HEK293T (cell line): ENCODE data around the gene TFDP1.

Experiments
- ARNT ChIP-seq: fragments of 450-650 bp; IDR thresholded peaks from 2 replicates; pipeline ENCODE4 v1.6.1; 2017; ENCODE audit warnings: mild to moderate bottlenecking
- BHLHE40 ChIP-seq: fragments of 450-650 bp; IDR thresholded peaks from 2 replicates; pipeline ENCODE4 v1.6.1; 2016; ENCODE audit warnings: mild to moderate bottlenecking, moderate library complexity, borderline replicate concordance
- ELF4 ChIP-seq: fragments of 450-650 bp; IDR thresholded peaks from 2 replicates; pipeline ENCODE4 v1.6.1; 2017; ENCODE audit warnings: antibody characterized with exemption
- FOXA1 ChIP-seq: fragments of 450-650 bp; IDR thresholded peaks from 2 replicates; pipeline ENCODE4 v1.6.1; 2016; ENCODE audit warnings: mild to moderate bottlenecking
- FOXK2 ChIP-seq: fragments of 450-650 bp; IDR thresholded peaks from 2 replicates; pipeline ENCODE4 v1.6.1; 2016; ENCODE audit warnings: mild to moderate bottlenecking
- FOXM1 ChIP-seq: fragments of 450-650 bp; IDR thresholded peaks from 2 replicates; pipeline ENCODE4 v1.6.1; 2017; ENCODE audit warnings: mild to moderate bottlenecking, borderline replicate concordance
- HDGF ChIP-seq: fragments of 450-650 bp; IDR thresholded peaks from 2 replicates; pipeline ENCODE4 v1.6.1; 2017; ENCODE audit warnings: antibody characterized with exemption, borderline replicate concordance
- L3MBTL2 ChIP-seq: fragments of 450-650 bp; conservative IDR thresholded peaks from 2 replicates; pipeline ENCODE4 v1.6.1; 2016; ENCODE audit warnings: mild to moderate bottlenecking
- LEF1 ChIP-seq: fragments of 450-650 bp; IDR thresholded peaks from 2 replicates; pipeline ENCODE4 v1.6.1; 2017; ENCODE audit warnings: mild to moderate bottlenecking, borderline replicate concordance
- PKNOX1 ChIP-seq: fragments of 450-650 bp; IDR thresholded peaks from 2 replicates; pipeline ENCODE4 v1.6.1; 2016
- SP1 ChIP-seq: fragments of 450-650 bp; IDR thresholded peaks from 2 replicates; pipeline ENCODE4 v1.6.1; 2017
- SUZ12 ChIP-seq: fragments of 450-650 bp; IDR thresholded peaks from 2 replicates; pipeline ENCODE4 v1.6.1; 2016; ENCODE audit warnings: mild to moderate bottlenecking
- TARDBP ChIP-seq: fragments of 450-650 bp; IDR thresholded peaks from 2 replicates; pipeline ENCODE4 v1.6.1; 2016
- ZNF384 ChIP-seq: fragments of 450-650 bp; IDR thresholded peaks from 2 replicates; pipeline ENCODE4 v1.6.1; 2016

GRCh38 chr13:113622791-113623490, 38.4 kb downstream of the TFDP1 start:
- TF ChIP-seq SUZ12, result no peak
- TF ChIP-seq ZNF384, result no peak
- no peak for TF ChIP-seq FOXM1
- TF ChIP-seq LEF1, result no peak
- no peak for TF ChIP-seq FOXK2
- TF ChIP-seq FOXA1, result no peak
- TF ChIP-seq PKNOX1, result no peak
- no peak for TF ChIP-seq TARDBP
- TF ChIP-seq BHLHE40, result no peak
- TF ChIP-seq ARNT, result no peak
- TF ChIP-seq HDGF, result no peak
- TF ChIP-seq ELF4, result no peak
- TF ChIP-seq SP1, result no peak
- no peak for TF ChIP-seq L3MBTL2
